ENCODE results near the gene SYT2. TPM values are rescaled to one million over a fixed set of nuclear protein-coding genes. Genes with fewer than 3 reads are reported as not detected.
"Not testable (repeated sequence)": the region's sequence is repeated elsewhere in the genome, so short reads cannot be mapped to it uniquely, and the experiment has no call there.

Gene SYT2
- total and polyA plus RNA-seq, 5 experiments from 2014 or later: 0.02 TPM; not detected in 4

- H3K4me1 Mint-ChIP-seq, H3K27ac Mint-ChIP-seq, ATAC-seq, DNase-seq, H3K4me3 Mint-ChIP-seq, POLR2A ChIA-PET, H3K9me3 Mint-ChIP-seq, H3K27me3 Mint-ChIP-seq: not testable (repeated sequence)
- H3K36me3 Mint-ChIP-seq: peaks cover 0 to 18% (median 2%) of the 10 kb centered on the region in 3 donors
Measured at GRCh38 chr1:202723046-202723445, 12.8 kb upstream of the SYT2 start.

GRCh38 chr1:202716654-202717053, 6.4 kb upstream of the SYT2 start:
- H3K4me3 Mint-ChIP-seq: no peak overlapping the region
- ATAC-seq: no peak

GRCh38 chr1:202714202-202714601, 3.9 kb upstream of the SYT2 start:
- not testable (repeated sequence) for H3K36me3 Mint-ChIP-seq
- POLR2A ChIA-PET: interaction anchor here (0.7 kb wide), 1 partner anchor 248 kb away, joined by 6 read pairs; no protein-coding TSS in a partner anchor
- peaks cover 15 to 42% (median 35%) of the 10 kb centered on the region in 5 donors for H3K27me3 Mint-ChIP-seq

More at GRCh38 chr1:202716654-202717053, 6.4 kb upstream of the SYT2 start:
- POLR2A ChIA-PET: no interaction called here
- Mint-ChIP-seq H3K27ac (no peak overlapping the region), H3K9me3 (no peaks in the 10 kb centered on the region), H3K27me3 (peaks cover 6 to 28% (median 18%) of the 10 kb centered on the region in 5 donors), H3K4me1 (peaks cover 3 to 6% (median 3%) of the 10 kb centered on the region in 4 donors), H3K36me3 (no peaks in the 10 kb centered on the region)
- no peak for DNase-seq

GRCh38 chr1:202713110-202713509, 2.9 kb upstream of the SYT2 start:
- DNase-seq (no peak), ATAC-seq (no peak)
- Mint-ChIP-seq H3K9me3 (no peaks in the 10 kb centered on the region), H3K27ac (no peak overlapping the region), H3K4me3 (no peak overlapping the region), H3K4me1 (peaks cover 0 to 8% (median 4%) of the 10 kb centered on the region in 4 donors), H3K36me3 (no peaks in the 10 kb centered on the region), H3K27me3 (peaks cover 18 to 53% (median 37%) of the 10 kb centered on the region in 5 donors)
- POLR2A ChIA-PET: no interaction called here

More at GRCh38 chr1:202714202-202714601, 3.9 kb upstream of the SYT2 start:
- not testable (repeated sequence) for ATAC-seq, DNase-seq, H3K9me3 Mint-ChIP-seq, H3K4me1 Mint-ChIP-seq, H3K27ac Mint-ChIP-seq, H3K4me3 Mint-ChIP-seq

GRCh38 chr1:202711949-202712635, 1.8 kb upstream of the SYT2 start:
- Mint-ChIP-seq H3K4me3 (no peak overlapping the region), H3K36me3 (no peaks in the 10 kb centered on the region), H3K27me3 (peaks cover 25 to 63% (median 44%) of the 10 kb centered on the region in 5 donors), H3K4me1 (peaks cover 0 to 8% (median 4%) of the 10 kb centered on the region in 4 donors), H3K27ac (no peak overlapping the region), H3K9me3 (no peaks in the 10 kb centered on the region)
- DNase-seq (no peak), ATAC-seq (no peak)
- POLR2A ChIA-PET: no interaction called here

GRCh38 chr1:202709276-202710041, 795 bp downstream of the SYT2 start:
- Mint-ChIP-seq H3K27ac (no peak overlapping the region), H3K4me1 (peaks cover 0 to 8% (median 4%) of the 10 kb centered on the region in 4 donors), H3K4me3 (peak overlapping the region in 4 of 10 donors; percentile 18 to 53 (median 43)), H3K9me3 (no peaks in the 10 kb centered on the region), H3K27me3 (peaks cover 33 to 82% (median 56%) of the 10 kb centered on the region in 5 donors), H3K36me3 (no peaks in the 10 kb centered on the region)
- ATAC-seq (no peak), DNase-seq (no peak)
- POLR2A ChIA-PET: no interaction called here

GRCh38 chr1:202708456-202709275, 1.6 kb downstream of the SYT2 start:
- no peaks in the 10 kb centered on the region for H3K36me3 Mint-ChIP-seq
- ATAC-seq (no peak), DNase-seq (no peak)
- H3K27me3 Mint-ChIP-seq: peaks cover 35 to 90% (median 59%) of the 10 kb centered on the region in 5 donors
- no peaks in the 10 kb centered on the region for H3K9me3 Mint-ChIP-seq
- POLR2A ChIA-PET: no interaction called here
- no peak overlapping the region for H3K27ac Mint-ChIP-seq
- H3K4me1 Mint-ChIP-seq: peaks cover 0 to 11% (median 4%) of the 10 kb centered on the region in 4 donors
- H3K4me3 Mint-ChIP-seq: peak overlapping the region in 3 of 10 donors; percentile 18 to 53 (median 25)

GRCh38 chr1:202706851-202707250, 3.4 kb downstream of the SYT2 start:
- POLR2A ChIA-PET: no interaction called here
- H3K36me3 Mint-ChIP-seq: no peaks in the 10 kb centered on the region
- H3K4me1 Mint-ChIP-seq: peaks cover 0 to 12% (median 4%) of the 10 kb centered on the region in 4 donors
- H3K27me3 Mint-ChIP-seq: peaks cover 32 to 92% (median 60%) of the 10 kb centered on the region in 5 donors
- no peaks in the 10 kb centered on the region for H3K9me3 Mint-ChIP-seq
- no peak overlapping the region for H3K27ac Mint-ChIP-seq
- no peak overlapping the region for H3K4me3 Mint-ChIP-seq
- ATAC-seq (no peak), DNase-seq (no peak)

- no peak for ATAC-seq
Measured at GRCh38 chr1:202704601-202705000, 5.7 kb downstream of the SYT2 start.

GRCh38 chr1:202703191-202703590, 7.1 kb downstream of the SYT2 start:
- POLR2A ChIA-PET: no interaction called here
- Mint-ChIP-seq H3K27ac (no peak overlapping the region), H3K4me1 (peaks cover 0 to 6% (median under 1%) of the 10 kb centered on the region in 4 donors), H3K27me3 (peaks cover 20 to 62% (median 47%) of the 10 kb centered on the region in 5 donors), H3K9me3 (no peaks in the 10 kb centered on the region), H3K4me3 (no peak overlapping the region), H3K36me3 (no peaks in the 10 kb centered on the region)
- DNase-seq: no peak
- ATAC-seq: no peak

More at GRCh38 chr1:202704601-202705000, 5.7 kb downstream of the SYT2 start:
- Mint-ChIP-seq H3K9me3 (no peaks in the 10 kb centered on the region), H3K4me1 (peaks cover 0 to 8% (median 4%) of the 10 kb centered on the region in 4 donors), H3K4me3 (no peak overlapping the region), H3K27ac (no peak overlapping the region), H3K36me3 (no peaks in the 10 kb centered on the region), H3K27me3 (peaks cover 22 to 70% (median 50%) of the 10 kb centered on the region in 5 donors)
- no peak for DNase-seq
- POLR2A ChIA-PET: no interaction called here

GRCh38 chr1:202702088-202702487, 8.2 kb downstream of the SYT2 start:
- Mint-ChIP-seq H3K27me3 (peaks cover 15 to 62% (median 48%) of the 10 kb centered on the region in 5 donors), H3K36me3 (no peaks in the 10 kb centered on the region), H3K4me1 (peaks cover 0 to 6% (median 2%) of the 10 kb centered on the region in 4 donors), H3K9me3 (no peaks in the 10 kb centered on the region), H3K4me3 (no peak overlapping the region), H3K27ac (no peak overlapping the region)
- POLR2A ChIA-PET: no interaction called here
- ATAC-seq: no peak
- DNase-seq: no peak

- peaks cover 0 to 6% (median 2%) of the 10 kb centered on the region in 4 donors for H3K4me1 Mint-ChIP-seq
- no peak for DNase-seq
- no peaks in the 10 kb centered on the region for H3K36me3 Mint-ChIP-seq
- H3K27ac Mint-ChIP-seq: no peak overlapping the region
- H3K27me3 Mint-ChIP-seq: peaks cover 14 to 62% (median 46%) of the 10 kb centered on the region in 5 donors
- POLR2A ChIA-PET: no interaction called here
- H3K4me3 Mint-ChIP-seq: no peak overlapping the region
- ATAC-seq: no peak
- no peaks in the 10 kb centered on the region for H3K9me3 Mint-ChIP-seq
Measured at GRCh38 chr1:202701200-202701599, 9.1 kb downstream of the SYT2 start.
